ENCODE results near the gene LRRTM2. TPM values are rescaled to one million over a fixed set of nuclear protein-coding genes. Genes with fewer than 3 reads are reported as not detected.

LRRTM2 gene
- total RNA-seq, 1 experiment from 2014 or later: not detected

GRCh38 chr5:138918686-138919085, 43.6 kb upstream of the LRRTM2 start:
- no peaks in the 10 kb centered on the region for H3K27me3 Mint-ChIP-seq (ENCODE audit: insufficient read depth, unreplicated experiment)
- CTCF ChIA-PET: no interaction called here
- no peak overlapping the region for H3K27ac Mint-ChIP-seq (ENCODE audit: low read depth, unreplicated experiment)
- H3K4me1 Mint-ChIP-seq (ENCODE audit: insufficient read depth, unreplicated experiment): peaks cover 5% of the 10 kb centered on the region
- intact Hi-C loops (cut with micrococcal nuclease): no loop called here
- BruUV-seq (replicated peaks): no TSS peak
- DNase-seq (ENCODE audit: unreplicated experiment): no peak
- POLR2A ChIA-PET: no interaction called here
- H3K36me3 Mint-ChIP-seq (ENCODE audit: insufficient read depth, unreplicated experiment): peaks cover 81% of the 10 kb centered on the region
- no peak for TF ChIP-seq CTCF (IDR thresholded peaks at IDR 0.05; ENCODE audit: unreplicated experiment)
- H3K9me3 Mint-ChIP-seq (ENCODE audit: unreplicated experiment): no peaks in the 10 kb centered on the region
- no peak overlapping the region for H3K4me3 Mint-ChIP-seq (ENCODE audit: unreplicated experiment)

DNA sequence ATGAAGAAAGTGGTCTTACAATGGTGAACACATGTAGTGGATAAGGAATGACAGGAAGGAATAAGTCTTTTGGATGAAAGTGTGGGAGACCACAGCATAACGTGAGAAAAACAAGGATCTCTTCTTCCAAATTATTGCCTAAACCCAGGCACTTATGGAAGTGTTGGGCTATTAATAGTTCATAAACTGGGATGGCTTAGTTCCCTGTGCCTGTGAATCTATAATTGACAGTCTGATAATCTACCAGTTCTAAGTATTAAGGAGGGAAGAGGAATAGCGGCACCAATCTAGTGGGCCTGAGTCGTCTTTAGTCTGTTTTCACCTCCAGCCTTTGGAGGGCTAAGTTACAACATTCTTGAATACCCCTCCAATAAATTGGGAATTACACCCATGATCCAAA, 39.2 kb upstream of the LRRTM2 start:
- H3K36me3 Mint-ChIP-seq (ENCODE audit: insufficient read depth, unreplicated experiment): peaks cover 73% of the 10 kb centered on the region
- H3K4me1 Mint-ChIP-seq (ENCODE audit: insufficient read depth, unreplicated experiment): peaks cover 8% of the 10 kb centered on the region
- intact Hi-C loops (cut with micrococcal nuclease): no loop called here
- H3K27ac Mint-ChIP-seq (ENCODE audit: low read depth, unreplicated experiment): no peak overlapping the region
- ChIA-PET POLR2A (no interaction called here), CTCF (interaction anchor here (1.4 to 1.7 kb wide), 2 partner anchors 89 to 348 kb away, joined by 5 to 6 read pairs; no protein-coding TSS in a partner anchor)
- H3K4me3 Mint-ChIP-seq (ENCODE audit: unreplicated experiment): no peak overlapping the region
- no peak for TF ChIP-seq CTCF (IDR thresholded peaks at IDR 0.05; ENCODE audit: unreplicated experiment)
- H3K9me3 Mint-ChIP-seq (ENCODE audit: unreplicated experiment): no peaks in the 10 kb centered on the region
- DNase-seq (ENCODE audit: unreplicated experiment): no peak
- no TSS peak for BruUV-seq (replicated peaks)
- H3K27me3 Mint-ChIP-seq (ENCODE audit: insufficient read depth, unreplicated experiment): no peaks in the 10 kb centered on the region

DNA sequence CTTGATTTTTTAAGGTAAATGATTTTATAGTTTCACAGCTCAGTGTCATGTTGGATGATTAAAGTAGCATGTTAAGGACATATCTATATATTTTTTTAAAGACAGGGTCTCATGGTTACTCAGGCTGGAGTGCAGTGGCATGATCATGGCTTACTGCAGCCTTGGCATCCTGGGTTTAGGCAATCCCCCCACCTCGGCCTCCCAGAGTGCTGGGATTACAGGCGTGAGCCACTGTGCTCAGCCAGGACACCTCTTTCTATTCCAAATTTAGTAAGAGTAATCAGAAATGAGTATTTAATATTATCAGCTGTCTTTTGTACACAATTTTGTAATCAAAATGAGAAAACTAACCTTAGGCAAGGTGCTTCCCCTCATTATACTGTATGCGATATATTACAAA, 38.6 kb upstream of the LRRTM2 start:
- intact Hi-C loops (cut with micrococcal nuclease): no loop called here
- Mint-ChIP-seq H3K4me1 (ENCODE audit: insufficient read depth, unreplicated experiment) (peaks cover 4% of the 10 kb centered on the region), H3K36me3 (ENCODE audit: insufficient read depth, unreplicated experiment) (peaks cover 73% of the 10 kb centered on the region), H3K27ac (ENCODE audit: low read depth, unreplicated experiment) (no peak overlapping the region), H3K27me3 (ENCODE audit: insufficient read depth, unreplicated experiment) (no peaks in the 10 kb centered on the region), H3K9me3 (ENCODE audit: unreplicated experiment) (no peaks in the 10 kb centered on the region), H3K4me3 (ENCODE audit: unreplicated experiment) (no peak overlapping the region)
- TF ChIP-seq CTCF (IDR thresholded peaks at IDR 0.05; ENCODE audit: unreplicated experiment): no peak
- POLR2A ChIA-PET: no interaction called here
- CTCF ChIA-PET: interaction anchor here (0.6 to 1.7 kb wide), 3 partner anchors 89 to 348 kb away, joined by 5 to 6 read pairs (median 6); no protein-coding TSS in a partner anchor
- no TSS peak for BruUV-seq (replicated peaks)
- DNase-seq (ENCODE audit: unreplicated experiment): no peak

- no peaks in the 10 kb centered on the region for H3K27me3 Mint-ChIP-seq (ENCODE audit: insufficient read depth, unreplicated experiment)
- no peak for TF ChIP-seq CTCF (IDR thresholded peaks at IDR 0.05; ENCODE audit: unreplicated experiment)
- peaks cover 78% of the 10 kb centered on the region for H3K36me3 Mint-ChIP-seq (ENCODE audit: insufficient read depth, unreplicated experiment)
- no peak overlapping the region for H3K4me3 Mint-ChIP-seq (ENCODE audit: unreplicated experiment)
- ChIA-PET POLR2A (interaction anchor here (0.7 to 0.9 kb wide), 2 partner anchors 19 to 25 kb away, joined by 3 read pairs; no protein-coding TSS in a partner anchor), CTCF (interaction anchor here (0.7 kb wide), 1 partner anchor 347 kb away, joined by 3 read pairs; no protein-coding TSS in a partner anchor)
- H3K27ac Mint-ChIP-seq (ENCODE audit: low read depth, unreplicated experiment): no peak overlapping the region
- H3K9me3 Mint-ChIP-seq (ENCODE audit: unreplicated experiment): no peaks in the 10 kb centered on the region
- no peak for DNase-seq (ENCODE audit: unreplicated experiment)
- peaks cover 4% of the 10 kb centered on the region for H3K4me1 Mint-ChIP-seq (ENCODE audit: insufficient read depth, unreplicated experiment)
- intact Hi-C loops (cut with micrococcal nuclease): no loop called here
- no TSS peak for BruUV-seq (replicated peaks)
Observed at GRCh38 chr5:138912093-138912492, 37.0 kb upstream of the LRRTM2 start.
